Peyer's patch (tissue), 4 donors: ENCODE measurements around the gene PACSIN2. TPM values are rescaled to one million over a fixed set of nuclear protein-coding genes. Genes with fewer than 3 reads are reported as not detected.

Source experiments
- DNase-seq, 3 donors: peaks; one replicate each; pipeline ENCODE4 v3.0.0-alpha.2; 2017 to 2019
- H3K27ac ChIP-seq, 4 donors: fragments of 200-600 bp; sonication (generic); one replicate each; pipeline ENCODE4 v1.5.1; 2016 to 2019
- H3K27me3 ChIP-seq, 2 donors: fragments of 200-600 bp; sonication (generic); one replicate each; pipeline ENCODE4 v1.5.1; 2019
- H3K36me3 ChIP-seq, 3 donors: fragments of 200-600 bp; sonication (generic); one replicate each; pipeline ENCODE4 v1.5.1; 2016 to 2019
- H3K4me1 ChIP-seq, 4 donors: fragments of 200-600 bp; sonication (generic); one replicate each; pipeline ENCODE4 v1.5.1; 2016 to 2019
- H3K4me3 ChIP-seq, 4 donors: fragments of 200-600 bp; sonication (generic); 1 replicate in 3 of 4; 2 replicates in 1 of 4; pipeline ENCODE4 v1.5.1; 2016 to 2019; ENCODE audit warnings: mild to moderate bottlenecking in 1 of 4
- H3K9me3 ChIP-seq, 4 donors: fragments of 200-600 bp; sonication (generic); one replicate each; pipeline ENCODE4 v1.5.1; 2016 to 2019; ENCODE audit warnings: mild to moderate bottlenecking in 1 of 4
- POLR2A ChIP-seq, 2 donors: fragments of 450-650 bp; IDR thresholded peaks; one replicate each; pipeline ENCODE4 v1.5.1; 2017; ENCODE audit warnings: antibody characterized with exemption in 2 of 2, mild to moderate bottlenecking in 2 of 2, moderate library complexity in 2 of 2
- total RNA-seq, 4 donors: library from RNA; depleted of rRNA; stranded (reverse); fragments of >200 nt; gene quantifications; one replicate each; pipeline ENCODE4 v1.1.0, GENCODE V29; 2016
- TF ChIP-seq, protein P1 (sequence below), 6 experiments: fragments of 450-650 bp in 4 of 6; fragments of 200-600 bp in 2 of 6; sonication (generic) in 1 of 6; IDR thresholded peaks; one replicate each; pipeline ENCODE4 v1.5.1; 2017 to 2019; ENCODE audit warnings: antibody characterized with exemption in 6 of 6, mild to moderate bottlenecking in 3 of 6, moderate library complexity in 1 of 6

PACSIN2 gene
- total RNA-seq, 4 donors from 2014 or later = 58.0 to 149 (median 110) TPM

DNA sequence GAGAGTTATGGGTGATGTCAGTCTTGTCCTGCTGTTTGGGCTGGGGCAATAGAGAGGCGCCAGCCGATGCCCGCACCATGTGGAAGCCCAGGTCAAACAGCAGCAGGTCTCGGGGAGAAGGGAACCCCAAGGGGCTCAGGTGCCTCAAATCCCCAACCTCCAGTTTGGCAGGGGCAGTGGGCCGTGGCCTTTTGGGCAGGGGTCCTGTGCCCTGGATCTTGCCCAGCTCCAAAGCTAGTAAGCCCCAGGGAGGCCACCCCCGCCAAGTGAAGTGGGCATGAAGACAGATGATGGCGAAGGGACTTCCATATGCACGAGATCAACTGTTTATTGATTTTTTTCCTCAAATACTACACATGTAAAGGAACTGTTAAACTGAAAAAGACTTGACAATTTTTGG, 145.5 kb downstream of the PACSIN2 start:
- Histone ChIP-seq H3K9me3 (no peaks in the 10 kb centered on the region), H3K27ac (no peak overlapping the region), H3K4me3 (no peak overlapping the region), H3K36me3 (peaks cover 0 to 48% (median 0%) of the 10 kb centered on the region in 3 donors), H3K4me1 (no peaks in the 10 kb centered on the region), H3K27me3 (no peaks in the 10 kb centered on the region)
- TF ChIP-seq POLR2A (IDR thresholded peaks at IDR 0.05) = no peak
- TF ChIP-seq, protein P1, sequence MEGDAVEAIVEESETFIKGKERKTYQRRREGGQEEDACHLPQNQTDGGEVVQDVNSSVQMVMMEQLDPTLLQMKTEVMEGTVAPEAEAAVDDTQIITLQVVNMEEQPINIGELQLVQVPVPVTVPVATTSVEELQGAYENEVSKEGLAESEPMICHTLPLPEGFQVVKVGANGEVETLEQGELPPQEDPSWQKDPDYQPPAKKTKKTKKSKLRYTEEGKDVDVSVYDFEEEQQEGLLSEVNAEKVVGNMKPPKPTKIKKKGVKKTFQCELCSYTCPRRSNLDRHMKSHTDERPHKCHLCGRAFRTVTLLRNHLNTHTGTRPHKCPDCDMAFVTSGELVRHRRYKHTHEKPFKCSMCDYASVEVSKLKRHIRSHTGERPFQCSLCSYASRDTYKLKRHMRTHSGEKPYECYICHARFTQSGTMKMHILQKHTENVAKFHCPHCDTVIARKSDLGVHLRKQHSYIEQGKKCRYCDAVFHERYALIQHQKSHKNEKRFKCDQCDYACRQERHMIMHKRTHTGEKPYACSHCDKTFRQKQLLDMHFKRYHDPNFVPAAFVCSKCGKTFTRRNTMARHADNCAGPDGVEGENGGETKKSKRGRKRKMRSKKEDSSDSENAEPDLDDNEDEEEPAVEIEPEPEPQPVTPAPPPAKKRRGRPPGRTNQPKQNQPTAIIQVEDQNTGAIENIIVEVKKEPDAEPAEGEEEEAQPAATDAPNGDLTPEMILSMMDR (IDR thresholded peaks at IDR 0.05) = no peak
- DNase-seq = no peak

DNA sequence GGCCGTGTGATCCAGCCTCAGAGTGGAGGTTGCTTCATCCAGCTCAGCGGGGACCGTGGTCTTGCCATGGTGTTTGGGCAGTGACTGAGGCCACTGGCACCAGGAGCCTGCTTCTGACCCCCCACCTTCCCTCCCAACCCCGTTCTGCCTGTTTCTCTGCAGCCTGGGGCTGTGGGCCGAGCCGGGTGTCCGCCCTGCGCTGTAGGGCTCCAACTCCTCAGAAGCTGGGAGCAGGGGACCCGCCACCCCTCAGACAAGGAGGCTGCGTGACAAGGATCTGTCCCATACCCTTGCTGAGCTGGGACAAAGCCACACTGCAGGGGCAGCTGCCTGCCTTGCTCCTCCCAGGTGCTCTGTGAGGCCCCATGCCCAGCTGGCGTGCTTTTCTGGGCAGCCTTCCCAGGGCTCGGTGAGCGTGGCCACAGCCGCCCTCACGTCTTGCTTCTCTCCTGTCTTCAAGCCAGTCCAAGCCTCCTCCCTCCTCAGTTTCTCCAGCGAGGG, 146.1 kb downstream of the PACSIN2 start:
- no peaks in the 10 kb centered on the region for H3K27me3 ChIP-seq
- H3K4me1 ChIP-seq = no peaks in the 10 kb centered on the region
- TF ChIP-seq, protein P1 (IDR thresholded peaks at IDR 0.05) = no peak
- TF ChIP-seq POLR2A (IDR thresholded peaks at IDR 0.05) = no peak
- H3K27ac ChIP-seq = no peak overlapping the region
- peak in 1 of 3 donors; percentile 49 for DNase-seq
- no peak overlapping the region for H3K4me3 ChIP-seq
- peaks cover 0 to 42% (median 0%) of the 10 kb centered on the region in 3 donors for H3K36me3 ChIP-seq
- no peaks in the 10 kb centered on the region for H3K9me3 ChIP-seq

DNA sequence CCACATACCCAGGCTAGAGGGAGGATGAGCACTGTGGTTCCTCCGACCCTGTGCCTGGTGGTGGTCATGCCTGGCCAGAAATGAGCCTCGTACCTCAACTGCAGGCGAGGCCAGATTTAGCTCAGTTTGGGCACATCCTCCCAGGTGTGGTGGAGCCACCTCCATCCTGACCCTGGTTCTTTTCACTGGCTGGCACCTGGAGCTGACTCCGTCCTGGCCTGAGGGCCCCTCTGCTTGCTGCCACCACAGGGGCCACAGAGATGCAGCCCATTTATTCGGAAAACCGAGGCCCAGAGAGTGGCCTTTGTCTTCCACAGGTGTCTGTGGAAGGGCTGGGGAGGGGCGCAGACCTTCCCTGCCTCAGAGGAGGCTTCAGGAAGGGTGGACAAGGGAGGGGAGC, 148.8 kb downstream of the PACSIN2 start:
- Histone ChIP-seq H3K27me3 (no peaks in the 10 kb centered on the region), H3K9me3 (no peaks in the 10 kb centered on the region), H3K4me1 (no peaks in the 10 kb centered on the region), H3K36me3 (peaks cover 0 to 15% (median 0%) of the 10 kb centered on the region in 3 donors), H3K4me3 (no peak overlapping the region), H3K27ac (no peak overlapping the region)
- TF ChIP-seq, protein P1 (IDR thresholded peaks at IDR 0.05) = no peak
- no peak for TF ChIP-seq POLR2A (IDR thresholded peaks at IDR 0.05)
- DNase-seq = no peak

DNA sequence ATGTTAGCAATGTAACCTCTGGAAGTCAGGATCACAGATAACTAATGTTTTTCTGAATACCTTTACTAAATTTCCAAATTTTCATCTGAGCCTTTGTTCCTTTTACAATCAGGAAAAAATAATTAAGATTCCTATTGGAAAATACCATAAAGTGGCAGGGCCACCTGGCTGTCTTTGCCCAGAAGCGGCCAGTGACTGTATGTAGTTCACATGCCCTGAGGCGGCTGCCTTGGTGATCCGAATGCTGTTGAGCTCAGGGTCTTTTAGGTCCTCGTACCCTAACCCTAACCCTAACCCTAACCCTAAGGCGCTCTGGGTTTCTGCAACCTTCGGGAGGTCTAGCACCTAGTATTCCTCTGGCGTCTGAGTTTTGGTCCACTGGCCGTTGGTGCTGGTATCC, 149.4 kb downstream of the PACSIN2 start:
- no peaks in the 10 kb centered on the region for H3K9me3 ChIP-seq
- H3K4me1 ChIP-seq = no peaks in the 10 kb centered on the region
- H3K27ac ChIP-seq = no peak overlapping the region
- TF ChIP-seq, protein P1 (IDR thresholded peaks at IDR 0.05) = no peak
- no peak for TF ChIP-seq POLR2A (IDR thresholded peaks at IDR 0.05)
- no peak overlapping the region for H3K4me3 ChIP-seq
- DNase-seq = no peak
- peaks cover 0 to 11% (median 0%) of the 10 kb centered on the region in 3 donors for H3K36me3 ChIP-seq
- H3K27me3 ChIP-seq = no peaks in the 10 kb centered on the region

DNA sequence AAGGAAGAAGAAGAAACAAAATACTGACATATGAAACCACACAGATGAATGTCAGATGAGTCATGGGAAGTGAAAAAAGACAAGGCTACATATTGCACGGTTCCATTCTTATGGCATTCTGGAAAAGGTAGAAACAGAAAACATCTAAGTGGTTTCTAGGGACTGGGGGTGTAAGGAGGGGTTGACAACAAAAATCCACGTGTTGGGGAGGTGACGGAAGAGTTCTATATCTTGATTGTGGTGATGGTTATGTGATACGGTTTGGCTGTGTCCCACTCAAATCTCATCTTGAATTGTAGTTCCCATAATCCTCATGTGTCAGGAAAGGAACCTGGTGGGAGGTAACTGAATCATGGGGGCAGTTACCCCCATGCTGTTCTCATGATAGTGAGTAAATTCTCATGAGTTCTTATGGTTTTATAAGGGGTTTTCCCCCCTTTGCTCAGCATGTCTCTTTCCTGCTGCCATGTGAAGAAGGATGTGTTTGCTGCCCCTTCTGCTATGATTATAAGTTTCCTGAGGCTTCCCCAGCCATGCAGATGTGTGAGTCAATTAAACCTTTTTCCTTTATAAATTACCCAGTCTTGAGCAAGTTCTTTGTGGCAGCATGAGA, 151.5 kb downstream of the PACSIN2 start:
- Histone ChIP-seq H3K4me1 (no peaks in the 10 kb centered on the region), H3K36me3 (no peaks in the 10 kb centered on the region), H3K27me3 (no peaks in the 10 kb centered on the region), H3K4me3 (no peak overlapping the region), H3K9me3 (no peaks in the 10 kb centered on the region), H3K27ac (peak overlapping the region in 1 of 4 donors; percentile 43)
- no peak for DNase-seq
- TF ChIP-seq, protein P1 (IDR thresholded peaks at IDR 0.05) = no peak
- TF ChIP-seq POLR2A (IDR thresholded peaks at IDR 0.05) = no peak
